Esophagus mucosa (tissue), 1 donor: ENCODE measurements around the gene CCRL2. TPM values are rescaled to one million over a fixed set of nuclear protein-coding genes. Genes with fewer than 3 reads are reported as not detected.

Experiments used
- ATAC-seq: fragments of 200-7000 bp; cut with Tn5 transposase; one replicate; pipeline ENCODE4 v1.9.1; 2020
- total RNA-seq: library from RNA; stranded (reverse); gene quantifications from one replicate; pipeline ENCODE4 v1.2.4, GENCODE V29; 2023
- donor health status: DM: yes; HTN: yes; CAD: no.

Gene CCRL2
- 0.24 TPM for total RNA-seq

GRCh38 chr3:46406788-46407611, at the start of gene CCRL2, which contains the start of gene CCR5AS:
CCRL2 (plus strand) TSS chr3:46407259; CDS start chr3:46408080, 821 bp downstream.
CCR5AS (minus strand) TSS chr3:46407066.
- peak; percentile 72 for ATAC-seq

- ATAC-seq, result no peak
Measured at GRCh38 chr3:46358466-46358865, 48.6 kb upstream of the CCRL2 start.

GRCh38 chr3:46359733-46360493, 47.1 kb upstream of the CCRL2 start:
- ATAC-seq, result no peak

GRCh38 chr3:46360907-46361306, 46.2 kb upstream of the CCRL2 start:
- no peak for ATAC-seq

GRCh38 chr3:46361408-46362283, 45.4 kb upstream of the CCRL2 start:
- peak; percentile 87 for ATAC-seq

GRCh38 chr3:46365041-46365440, 42.0 kb upstream of the CCRL2 start:
- ATAC-seq, result no peak

- ATAC-seq, result peak; percentile 68
Measured at GRCh38 chr3:46365737-46366524, 41.1 kb upstream of the CCRL2 start.

- no peak for ATAC-seq
Measured at GRCh38 chr3:46367811-46368210, 39.2 kb upstream of the CCRL2 start.

- peak; percentile 61 for ATAC-seq
Measured at GRCh38 chr3:46368569-46368968, 38.5 kb upstream of the CCRL2 start.

GRCh38 chr3:46369151-46369550, 37.9 kb upstream of the CCRL2 start:
- no peak for ATAC-seq

- ATAC-seq, result no peak
Measured at GRCh38 chr3:46369675-46370132, 37.4 kb upstream of the CCRL2 start.

GRCh38 chr3:46370839-46371518, 36.1 kb upstream of the CCRL2 start, which contains the start of gene CCR5:
CCR5 (plus strand) TSS chr3:46370946; CDS start chr3:46372903, 1,957 bp downstream.
- no peak for ATAC-seq

GRCh38 chr3:46371519-46372340, 35.3 kb upstream of the CCRL2 start:
- ATAC-seq, result no peak

- ATAC-seq, result peak; percentile 59
Measured at GRCh38 chr3:46372492-46373359, 34.3 kb upstream of the CCRL2 start.

GRCh38 chr3:46374755-46375154, 32.3 kb upstream of the CCRL2 start:
- ATAC-seq, result no peak

GRCh38 chr3:46375218-46375617, 31.8 kb upstream of the CCRL2 start:
- no peak for ATAC-seq

- ATAC-seq, result no peak
Measured at GRCh38 chr3:46375814-46376213, 31.2 kb upstream of the CCRL2 start.

GRCh38 chr3:46378426-46378942, 28.6 kb upstream of the CCRL2 start:
- peak; percentile 51 for ATAC-seq
